Lower leg skin (tissue), 3 donors: ENCODE measurements around the gene ISLR.

Experiments used
- CTCF ChIP-seq, 3 donors: fragments of 450-650 bp; IDR thresholded peaks; one replicate each; pipeline ENCODE4 v1.5.1; 2016; ENCODE audit warnings: antibody characterized with exemption in 3 of 3, mild to moderate bottlenecking in 3 of 3, moderate library complexity in 2 of 3
- POLR2A ChIP-seq, 2 donors: fragments of 450-650 bp; IDR thresholded peaks; one replicate each; pipeline ENCODE4 v1.6.1; 2016 to 2017; ENCODE audit warnings: antibody characterized with exemption in 2 of 2, mild to moderate bottlenecking in 1 of 2, moderate library complexity in 1 of 2

GRCh38 chr15:74174219-74174957, 878 bp downstream of the ISLR start:
- no peak for TF ChIP-seq CTCF (IDR thresholded peaks at IDR 0.05)
- TF ChIP-seq POLR2A (IDR thresholded peaks at IDR 0.05), result no peak
